Trophoblast cell (in vitro differentiated cells and primary cell): Measurements from ENCODE around the gene ZNF280D.

ENCODE experiments used
- DNase-seq, 2 donors: peaks; one replicate each; pipeline ENCODE4 v3.0.0-alpha.2; 2016
- H2AFZ ChIP-seq: 2 replicates; pipeline ENCODE4 v1.6.1; 2013; ENCODE audit warnings: low read length, moderate library complexity, mild to moderate bottlenecking; ENCODE audit not compliant: insufficient read depth, poor library complexity
- H2AK5ac ChIP-seq: 2 replicates; pipeline ENCODE4 v1.6.1; 2013; ENCODE audit warnings: mild to moderate bottlenecking, low read length
- H2BK120ac ChIP-seq: 2 replicates; pipeline ENCODE4 v1.6.1; 2013; ENCODE audit warnings: low read length, mild to moderate bottlenecking, moderate library complexity; ENCODE audit not compliant: insufficient read depth, poor library complexity
- H2BK12ac ChIP-seq: 2 replicates; pipeline ENCODE4 v1.6.1; 2013; ENCODE audit warnings: mild to moderate bottlenecking, low read length, moderate library complexity
- H2BK5ac ChIP-seq: 2 replicates; pipeline ENCODE4 v1.6.1; 2013; ENCODE audit warnings: low read length, low read depth, moderate library complexity, mild to moderate bottlenecking; ENCODE audit not compliant: poor library complexity
- H3K14ac ChIP-seq: 2 replicates; pipeline ENCODE4 v1.6.1; 2013; ENCODE audit warnings: mild to moderate bottlenecking, low read length
- H3K18ac ChIP-seq: 2 replicates; pipeline ENCODE4 v1.6.1; 2013; ENCODE audit warnings: mild to moderate bottlenecking, low read length
- H3K23ac ChIP-seq: 2 replicates; pipeline ENCODE4 v1.6.1; 2013; ENCODE audit warnings: low read length
- H3K27ac ChIP-seq: 2 replicates; pipeline ENCODE4 v1.5.1; 2013; ENCODE audit warnings: low read depth, mild to moderate bottlenecking, inconsistent platforms, low read length, moderate library complexity
- H3K27me3 ChIP-seq: 2 replicates; pipeline ENCODE4 v1.6.1; 2013; ENCODE audit warnings: inconsistent platforms, mild to moderate bottlenecking, low read length, moderate library complexity; ENCODE audit not compliant: insufficient read depth
- H3K36me3 ChIP-seq, 2 experiments: 1 replicate in 1 of 2; 2 replicates in 1 of 2; pipeline ENCODE4 v1.6.1; 2013; ENCODE audit warnings: low read length in 2 of 2, mild to moderate bottlenecking in 2 of 2, moderate library complexity in 1 of 2; ENCODE audit not compliant: insufficient read depth in 2 of 2, control insufficient read depth in 1 of 2
- H3K4ac ChIP-seq: 2 replicates; pipeline ENCODE4 v1.6.1; 2013; ENCODE audit warnings: low read depth, mild to moderate bottlenecking, low read length, moderate library complexity
- H3K4me1 ChIP-seq, 2 experiments: 1 replicate in 1 of 2; 2 replicates in 1 of 2; pipeline ENCODE4 v1.6.1; 2013; ENCODE audit warnings: low read length in 2 of 2, mild to moderate bottlenecking in 2 of 2, moderate library complexity in 1 of 2; ENCODE audit not compliant: insufficient read depth in 2 of 2, control insufficient read depth in 1 of 2
- H3K4me2 ChIP-seq: 2 replicates; pipeline ENCODE4 v1.6.1; 2013; ENCODE audit warnings: inconsistent platforms, mild to moderate bottlenecking, low read length, moderate library complexity
- H3K4me3 ChIP-seq: 2 replicates; pipeline ENCODE4 v1.5.1; 2013; ENCODE audit warnings: mild to moderate bottlenecking, low read depth, low read length, inconsistent platforms
- H3K79me1 ChIP-seq: one replicate; pipeline ENCODE4 v1.6.1; 2013; ENCODE audit warnings: low read length
- H3K79me2 ChIP-seq: 2 replicates; pipeline ENCODE4 v1.6.1; 2013; ENCODE audit warnings: low read length, mild to moderate bottlenecking; ENCODE audit not compliant: control insufficient read depth, insufficient read depth, poor library complexity
- H3K9ac ChIP-seq: 2 replicates; pipeline ENCODE4 v1.6.1; 2013; ENCODE audit warnings: mild to moderate bottlenecking, low read length
- H3K9me3 ChIP-seq: 2 replicates; pipeline ENCODE4 v1.6.1; 2013; ENCODE audit warnings: low read depth, mild to moderate bottlenecking, control low read depth, inconsistent platforms, low read length; ENCODE audit not compliant: insufficient read depth
- H4K12ac ChIP-seq: 2 replicates; pipeline ENCODE4 v1.6.1; 2013; ENCODE audit warnings: low read depth, mild to moderate bottlenecking, low read length, moderate library complexity
- H4K8ac ChIP-seq: 2 replicates; pipeline ENCODE4 v1.6.1; 2013; ENCODE audit warnings: low read depth, mild to moderate bottlenecking, low read length, moderate library complexity
- H4K91ac ChIP-seq: one replicate; pipeline ENCODE4 v1.6.1; 2013; ENCODE audit warnings: low read depth, mild to moderate bottlenecking, low read length, moderate library complexity
- WGBS: extraction: QIAGEN DNeasy Blood & Tissue Kit; methylation state at CpG from one replicate; pipeline ENCODE4 v1.1.7; 2013; ENCODE audit warnings: missing lambda C conversion rate; ENCODE audit not compliant: insufficient read length, insufficient coverage; ENCODE audit errors: extremely low coverage; 5-methylcytosine and 5-hydroxymethylcytosine counted together

Gene ZNF280D

GRCh38 chr15:56693761-56694160 is 39.5 kb downstream of the ZNF280D start:
- no peak overlapping the region for H3K14ac ChIP-seq
- H4K8ac ChIP-seq: no peak overlapping the region
- no peak overlapping the region for H3K4ac ChIP-seq
- H3K9me3 ChIP-seq: no peaks in the 10 kb centered on the region
- H2AK5ac ChIP-seq: no peak overlapping the region
- no peak overlapping the region for H3K9ac ChIP-seq
- peaks cover 0 to 2% of the 10 kb centered on the region in 2 experiments for H3K36me3 ChIP-seq
- no peaks in the 10 kb centered on the region for H3K27me3 ChIP-seq
- H2BK12ac ChIP-seq: no peak overlapping the region
- H2BK5ac ChIP-seq: no peak overlapping the region
- H3K79me1 ChIP-seq: no peaks in the 10 kb centered on the region
- H3K27ac ChIP-seq: no peak overlapping the region
- no peak overlapping the region for H3K4me2 ChIP-seq
- no peak overlapping the region for H2BK120ac ChIP-seq
- WGBS: no CpG with 5 or more reads among the region's 3 CpGs
- H3K4me1 ChIP-seq: no peaks in the 10 kb centered on the region
- no peak overlapping the region for H3K18ac ChIP-seq
- H4K91ac ChIP-seq: no peak overlapping the region
- no peak overlapping the region for H2AFZ ChIP-seq
- no peaks in the 10 kb centered on the region for H3K79me2 ChIP-seq
- DNase-seq: peak; percentile 67 to 89
- H4K12ac ChIP-seq: no peak overlapping the region
- no peak overlapping the region for H3K23ac ChIP-seq
- no peak overlapping the region for H3K4me3 ChIP-seq

GRCh38 chr15:56690733-56691132 is 42.6 kb downstream of the ZNF280D start:
- Histone ChIP-seq H3K4me2 (no peak overlapping the region), H4K12ac (no peak overlapping the region), H2BK12ac (no peak overlapping the region), H2AK5ac (no peak overlapping the region), H4K8ac (no peak overlapping the region), H3K79me1 (no peaks in the 10 kb centered on the region), H3K4me3 (no peak overlapping the region), H3K79me2 (no peaks in the 10 kb centered on the region), H2AFZ (no peak overlapping the region), H3K4ac (no peak overlapping the region), H3K4me1 (no peaks in the 10 kb centered on the region), H2BK120ac (no peak overlapping the region), H3K14ac (no peak overlapping the region), H3K27me3 (no peaks in the 10 kb centered on the region), H3K18ac (no peak overlapping the region), H2BK5ac (no peak overlapping the region), H3K36me3 (no peaks in the 10 kb centered on the region), H4K91ac (no peak overlapping the region), H3K9ac (no peak overlapping the region), H3K9me3 (no peaks in the 10 kb centered on the region), H3K27ac (no peak overlapping the region), H3K23ac (no peak overlapping the region)
- no peak for DNase-seq
- WGBS: no CpG with 5 or more reads among the region's 1 CpG

- Histone ChIP-seq H3K4me1 (no peaks in the 10 kb centered on the region), H3K9ac (no peak overlapping the region), H2AFZ (no peak overlapping the region), H2BK5ac (no peak overlapping the region), H4K91ac (no peak overlapping the region), H3K4ac (no peak overlapping the region), H2BK120ac (no peak overlapping the region), H3K14ac (no peak overlapping the region), H3K23ac (no peak overlapping the region), H2AK5ac (no peak overlapping the region), H3K27ac (no peak overlapping the region), H3K36me3 (no peaks in the 10 kb centered on the region), H3K18ac (no peak overlapping the region), H2BK12ac (no peak overlapping the region), H4K12ac (no peak overlapping the region), H3K4me3 (no peak overlapping the region), H3K4me2 (no peak overlapping the region), H4K8ac (no peak overlapping the region), H3K79me2 (no peaks in the 10 kb centered on the region), H3K27me3 (no peaks in the 10 kb centered on the region), H3K79me1 (no peaks in the 10 kb centered on the region), H3K9me3 (no peaks in the 10 kb centered on the region)
- no peak for DNase-seq
- WGBS: no CpG with 5 or more reads among the region's 1 CpG
These were observed 49.4 kb downstream of the ZNF280D start for GRCh38 chr15:56683908-56684307.

GRCh38 chr15:56681113-56681512 is 52.2 kb downstream of the ZNF280D start:
- no peaks in the 10 kb centered on the region for H3K9me3 ChIP-seq
- no peak overlapping the region for H3K23ac ChIP-seq
- H3K4me2 ChIP-seq: no peak overlapping the region
- no peak overlapping the region for H2BK120ac ChIP-seq
- no peaks in the 10 kb centered on the region for H3K4me1 ChIP-seq
- no peaks in the 10 kb centered on the region for H3K79me1 ChIP-seq
- no peaks in the 10 kb centered on the region for H3K27me3 ChIP-seq
- H3K18ac ChIP-seq: no peak overlapping the region
- no peak overlapping the region for H3K4me3 ChIP-seq
- no peak for DNase-seq
- H3K27ac ChIP-seq: no peak overlapping the region
- H3K36me3 ChIP-seq: peaks cover 0 to 1% of the 10 kb centered on the region in 2 experiments
- no peak overlapping the region for H3K4ac ChIP-seq
- H3K79me2 ChIP-seq: no peaks in the 10 kb centered on the region
- H4K12ac ChIP-seq: no peak overlapping the region
- H3K9ac ChIP-seq: no peak overlapping the region
- H2AK5ac ChIP-seq: no peak overlapping the region
- no peak overlapping the region for H4K8ac ChIP-seq
- no peak overlapping the region for H2BK5ac ChIP-seq
- H2BK12ac ChIP-seq: no peak overlapping the region
- H2AFZ ChIP-seq: no peak overlapping the region
- H3K14ac ChIP-seq: no peak overlapping the region
- no peak overlapping the region for H4K91ac ChIP-seq

GRCh38 chr15:56679225-56679624 is 54.1 kb downstream of the ZNF280D start:
- no peak overlapping the region for H2AK5ac ChIP-seq
- no peak for DNase-seq
- H2BK5ac ChIP-seq: no peak overlapping the region
- no peak overlapping the region for H3K14ac ChIP-seq
- no peak overlapping the region for H2BK12ac ChIP-seq
- H4K12ac ChIP-seq: no peak overlapping the region
- no peaks in the 10 kb centered on the region for H3K27me3 ChIP-seq
- H3K27ac ChIP-seq: no peak overlapping the region
- H3K4me1 ChIP-seq: no peaks in the 10 kb centered on the region
- H2AFZ ChIP-seq: no peak overlapping the region
- H3K4me2 ChIP-seq: no peak overlapping the region
- H3K36me3 ChIP-seq: peaks cover 0 to 1% of the 10 kb centered on the region in 2 experiments
- H3K18ac ChIP-seq: no peak overlapping the region
- no peak overlapping the region for H3K23ac ChIP-seq
- H3K4me3 ChIP-seq: no peak overlapping the region
- no peak overlapping the region for H4K91ac ChIP-seq
- no peak overlapping the region for H4K8ac ChIP-seq
- no peaks in the 10 kb centered on the region for H3K79me1 ChIP-seq
- H2BK120ac ChIP-seq: no peak overlapping the region
- no peaks in the 10 kb centered on the region for H3K79me2 ChIP-seq
- H3K9ac ChIP-seq: no peak overlapping the region
- H3K4ac ChIP-seq: no peak overlapping the region
- H3K9me3 ChIP-seq: no peaks in the 10 kb centered on the region
